Coronary artery (tissue), 2 donors: ENCODE results near the gene FURIN.
"Not testable (repeated sequence)": the region's sequence is repeated elsewhere in the genome, so short reads cannot be mapped to it uniquely, and the experiment has no call there.

ENCODE experiments used
- DNase-seq: peaks from one replicate; pipeline ENCODE4 v3.0.0-alpha.2; 2017; ENCODE audit warnings: low spot score
- H3K27ac ChIP-seq, 2 donors: fragments of 200-600 bp; sonication (generic); one replicate each; pipeline ENCODE4 v1.5.1; 2016 to 2019
- H3K4me3 ChIP-seq: fragments of 200-600 bp; sonication (generic); 2 replicates; pipeline ENCODE4 v1.5.1; 2016; ENCODE audit warnings: mild to moderate bottlenecking, moderate library complexity
- TF ChIP-seq, protein P1 (sequence below): fragments of 200-600 bp; sonication (generic); IDR thresholded peaks from one replicate; pipeline ENCODE4 v1.5.1; 2019; ENCODE audit warnings: antibody characterized with exemption

The FURIN gene

DNA sequence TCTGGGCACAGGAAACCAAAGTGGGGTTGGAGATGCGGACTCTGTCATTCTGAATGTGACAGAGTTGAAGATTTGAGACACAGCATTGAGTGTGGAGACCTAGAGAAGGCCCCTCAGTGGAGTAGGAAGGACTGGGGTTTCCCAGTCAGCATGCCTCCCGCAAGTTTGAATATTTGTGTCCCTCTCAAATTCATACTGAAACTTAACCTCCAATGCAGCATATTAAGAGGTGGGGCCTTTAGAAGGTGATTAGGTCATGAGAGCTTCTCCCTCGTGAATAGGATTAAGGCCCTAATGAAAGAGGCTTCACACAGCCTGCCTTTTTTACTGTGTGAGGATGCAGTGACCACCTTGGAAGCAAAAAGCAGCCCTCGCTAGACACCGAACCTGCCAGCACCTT lies 56.0 kb downstream of the FURIN start:
- TF ChIP-seq, protein P1, sequence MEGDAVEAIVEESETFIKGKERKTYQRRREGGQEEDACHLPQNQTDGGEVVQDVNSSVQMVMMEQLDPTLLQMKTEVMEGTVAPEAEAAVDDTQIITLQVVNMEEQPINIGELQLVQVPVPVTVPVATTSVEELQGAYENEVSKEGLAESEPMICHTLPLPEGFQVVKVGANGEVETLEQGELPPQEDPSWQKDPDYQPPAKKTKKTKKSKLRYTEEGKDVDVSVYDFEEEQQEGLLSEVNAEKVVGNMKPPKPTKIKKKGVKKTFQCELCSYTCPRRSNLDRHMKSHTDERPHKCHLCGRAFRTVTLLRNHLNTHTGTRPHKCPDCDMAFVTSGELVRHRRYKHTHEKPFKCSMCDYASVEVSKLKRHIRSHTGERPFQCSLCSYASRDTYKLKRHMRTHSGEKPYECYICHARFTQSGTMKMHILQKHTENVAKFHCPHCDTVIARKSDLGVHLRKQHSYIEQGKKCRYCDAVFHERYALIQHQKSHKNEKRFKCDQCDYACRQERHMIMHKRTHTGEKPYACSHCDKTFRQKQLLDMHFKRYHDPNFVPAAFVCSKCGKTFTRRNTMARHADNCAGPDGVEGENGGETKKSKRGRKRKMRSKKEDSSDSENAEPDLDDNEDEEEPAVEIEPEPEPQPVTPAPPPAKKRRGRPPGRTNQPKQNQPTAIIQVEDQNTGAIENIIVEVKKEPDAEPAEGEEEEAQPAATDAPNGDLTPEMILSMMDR = no peak
- H3K27ac ChIP-seq = no peak overlapping the region
- no peak for DNase-seq
- no peak overlapping the region for H3K4me3 ChIP-seq

DNA sequence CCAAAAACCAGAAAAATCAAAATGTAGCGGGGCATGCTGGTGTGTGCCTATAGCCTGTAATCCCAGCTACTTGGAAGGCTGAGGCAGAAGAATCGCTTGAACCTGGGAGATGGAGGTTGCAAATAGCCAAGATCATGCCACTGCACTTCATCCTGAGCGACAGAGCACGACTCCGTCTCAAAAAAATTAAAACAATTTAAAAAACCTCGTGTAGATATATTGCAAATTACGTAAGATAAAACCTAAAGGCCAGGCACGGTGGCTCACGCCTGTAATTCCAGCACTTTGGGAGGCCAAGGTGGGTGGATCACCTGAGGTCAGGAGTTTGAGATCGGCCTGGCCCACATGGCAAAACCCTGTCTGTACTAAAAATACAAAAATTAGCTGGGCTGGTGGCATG lies 58.4 kb downstream of the FURIN start:
- H3K4me3 ChIP-seq, H3K27ac ChIP-seq, DNase-seq: not testable (repeated sequence)

GRCh38 chr15:90928106-90928505 lies 59.7 kb downstream of the FURIN start:
- H3K4me3 ChIP-seq, DNase-seq, H3K27ac ChIP-seq: not testable (repeated sequence)

GRCh38 chr15:90929246-90930019 lies 61.0 kb downstream of the FURIN start:
- DNase-seq = no peak
- TF ChIP-seq, protein P1 = no peak
- Histone ChIP-seq H3K4me3 (peak overlapping the region; percentile 97), H3K27ac (peak overlapping the region; percentile 84 to 96)

- TF ChIP-seq, protein P1 = no peak
- no peak for DNase-seq
These were observed 62.6 kb downstream of the FURIN start for GRCh38 chr15:90930861-90931574.

GRCh38 chr15:90931575-90931827 lies 63.1 kb downstream of the FURIN start:
- peak overlapping the region; percentile 59 to 96 for H3K27ac ChIP-seq
- no peak for DNase-seq
- TF ChIP-seq, protein P1 = no peak
- peak overlapping the region; percentile 97 for H3K4me3 ChIP-seq

More at GRCh38 chr15:90930861-90931574, 62.6 kb downstream of the FURIN start:
- H3K27ac ChIP-seq = peak overlapping the region; percentile 84 to 96
- H3K4me3 ChIP-seq = peak overlapping the region; percentile 97

DNA sequence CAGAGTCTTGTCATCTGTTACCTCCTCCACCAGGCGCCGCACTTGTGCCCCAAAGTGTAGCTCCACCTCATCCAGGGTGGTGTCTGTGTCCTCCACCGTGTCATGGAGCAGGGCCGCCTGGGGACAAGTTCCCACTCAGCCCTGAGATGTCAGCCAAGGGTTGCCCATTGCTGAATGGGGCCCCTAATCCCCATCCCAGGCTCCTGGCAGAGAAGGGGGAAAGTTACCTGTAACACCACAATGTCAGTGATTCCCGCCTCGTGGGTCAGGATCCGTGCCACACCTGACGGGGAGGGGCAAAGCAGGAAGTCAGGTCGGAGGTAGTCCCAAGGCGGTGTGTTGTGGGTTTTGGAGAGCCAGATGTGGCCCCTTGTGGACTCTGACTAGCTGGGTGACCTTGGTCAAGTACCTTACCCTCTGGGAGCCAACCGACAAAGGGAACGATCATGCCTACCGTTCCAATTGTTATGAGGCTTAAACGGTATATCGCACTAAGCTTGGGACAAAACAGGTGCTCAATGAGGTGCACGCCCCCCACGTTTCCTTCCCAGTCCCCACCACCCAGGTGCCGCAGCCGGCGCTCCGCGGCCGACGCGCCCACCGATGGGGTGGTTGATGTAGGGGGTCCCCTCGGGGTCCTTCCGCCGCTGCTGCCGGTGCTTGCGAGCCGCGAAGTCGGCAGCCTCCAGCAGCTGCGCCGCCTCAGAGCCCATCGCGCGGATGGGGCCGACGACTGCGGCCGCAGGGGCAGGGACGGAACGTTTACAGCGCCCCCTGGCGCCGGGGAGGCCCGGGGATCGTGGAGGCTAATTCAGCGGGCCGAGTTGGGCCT lies 63.7 kb downstream of the FURIN start, which contains the start of gene HDDC3:
Gene HDDC3, minus strand, starts transcription at position 722 of the 832 bp plus-strand sequence. Its CDS starts 9 bp downstream, at position 713.
- TF ChIP-seq, protein P1 = peak; percentile 85
- DNase-seq = peak; percentile 89

More for the DNA sequence above, 63.7 kb downstream of the FURIN start, which contains the start of gene HDDC3:
- Histone ChIP-seq H3K27ac (peak within 1 kb of the TSS; percentile 59 to 96), H3K4me3 (peak within 1 kb of the TSS; percentile 97)
